Pons (tissue), 1 donor: ENCODE measurements around the gene ABHD4.
"Not testable (repeated sequence)": the region's sequence is repeated elsewhere in the genome, so short reads cannot be mapped to it uniquely, and the experiment has no call there.

Source experiments
- DNase-seq: peaks from one replicate; pipeline ENCODE4 v3.0.0-alpha.2; 2016; ENCODE audit warnings: low spot score

Gene ABHD4

GRCh38 chr14:22561661-22562579, 36.2 kb upstream of the ABHD4 start:
- DNase-seq, result no peak

- DNase-seq, result no peak
Measured at GRCh38 chr14:22563987-22564386, 34.1 kb upstream of the ABHD4 start.

- DNase-seq, result no peak
Measured at GRCh38 chr14:22564463-22564862, 33.6 kb upstream of the ABHD4 start.

- no peak for DNase-seq
Measured at GRCh38 chr14:22565391-22565945, 32.6 kb upstream of the ABHD4 start.

GRCh38 chr14:22566266-22566665, 31.8 kb upstream of the ABHD4 start:
- not testable (repeated sequence) for DNase-seq

- no peak for DNase-seq
Measured at GRCh38 chr14:22566845-22567244, 31.3 kb upstream of the ABHD4 start.

GRCh38 chr14:22567437-22567836, 30.7 kb upstream of the ABHD4 start:
- DNase-seq, result no peak

GRCh38 chr14:22569106-22569736, 28.9 kb upstream of the ABHD4 start:
- DNase-seq, result no peak

- no peak for DNase-seq
Measured at GRCh38 chr14:22569737-22570131, 28.4 kb upstream of the ABHD4 start.

- peak; percentile 94 for DNase-seq
Measured at GRCh38 chr14:22570132-22570949, 27.8 kb upstream of the ABHD4 start.

GRCh38 chr14:22572562-22573058, 25.5 kb upstream of the ABHD4 start:
- no peak for DNase-seq

- no peak for DNase-seq
Measured at GRCh38 chr14:22573804-22574203, 24.3 kb upstream of the ABHD4 start.

GRCh38 chr14:22577334-22577908, 20.7 kb upstream of the ABHD4 start:
- no peak for DNase-seq

- DNase-seq, result no peak
Measured at GRCh38 chr14:22579236-22579635, 18.9 kb upstream of the ABHD4 start.

GRCh38 chr14:22579881-22580280, 18.2 kb upstream of the ABHD4 start:
- DNase-seq, result no peak

GRCh38 chr14:22580625-22581024, 17.5 kb upstream of the ABHD4 start:
- no peak for DNase-seq

- no peak for DNase-seq
Measured at GRCh38 chr14:22583994-22584393, 14.1 kb upstream of the ABHD4 start.

- DNase-seq, result no peak
Measured at GRCh38 chr14:22587247-22587646, 10.9 kb upstream of the ABHD4 start.

GRCh38 chr14:22587677-22588422, 10.2 kb upstream of the ABHD4 start:
- not testable (repeated sequence) for DNase-seq

GRCh38 chr14:22588526-22589095, 9.5 kb upstream of the ABHD4 start:
- DNase-seq, result no peak
